Endothelial cell of umbilical vein (primary cell): ENCODE data around the gene PRPF8. TPM values are rescaled to one million over a fixed set of nuclear protein-coding genes. Genes with fewer than 3 reads are reported as not detected.

ENCODE experiments used
- BruUV-seq: library from RNA; stranded (reverse); fragments of 400-500 nt; replicated peaks from 2 replicates; lab custom pipeline; 2021; lab: Mats Ljungman, UMichigan
- CTCF ChIA-PET: fragments of 300-600, 350-600 bp; sonication (Branson Sonifier 250); formaldehyde crosslinking; loops from one replicate; lab custom pipeline; 2021; ENCODE audit warnings: antibody characterized with exemption, inconsistent platforms; lab: Charles Lee
- POLR2A ChIA-PET: fragments of 300-600, 350-600 bp; sonication (Branson Sonifier 250); formaldehyde crosslinking; loops from one replicate; lab custom pipeline; 2021; ENCODE audit warnings: antibody characterized with exemption, inconsistent platforms; lab: Charles Lee
- DNase-seq: peaks from one replicate; pipeline ENCODE4 v3.0.0-alpha.2; 2011; ENCODE audit warnings: low read depth, low spot score
- FAIRE-seq: peaks from 2 replicates; lab custom pipeline; 2011; peaks lifted over from hg19 to GRCh38; lab: Jason Lieb, UNC
- H2AFZ ChIP-seq: 2 replicates; pipeline ENCODE4 v1.6.0; 2012; ENCODE audit warnings: low read depth, low read length, control low read depth, inconsistent platforms
- H3K27ac ChIP-seq: 2 replicates; pipeline ENCODE4 v1.5.1; 2011; ENCODE audit warnings: low read depth, mild to moderate bottlenecking, control low read depth, low read length, moderate library complexity; ENCODE audit not compliant: insufficient read depth
- H3K27me3 ChIP-seq, 2 experiments: 2 replicates each; pipeline versions ENCODE4 v1.6.0 to v1.6.1; 2011; ENCODE audit warnings: low read length in 2 of 2, mixed read lengths in 1 of 2; ENCODE audit not compliant: control insufficient read depth in 2 of 2, insufficient read depth in 2 of 2
- H3K36me3 ChIP-seq, 2 experiments: 2 replicates in 1 of 2; 3 replicates in 1 of 2; pipeline ENCODE4 v1.5.1; 2011; ENCODE audit warnings: low read length in 2 of 2, mild to moderate bottlenecking in 1 of 2, moderate library complexity in 1 of 2; ENCODE audit not compliant: control insufficient read depth in 2 of 2, insufficient read depth in 2 of 2; ENCODE audit errors: extremely low read depth in 1 of 2
- H3K4me1 ChIP-seq: 3 replicates; pipeline ENCODE4 v1.5.1; 2011; ENCODE audit warnings: mild to moderate bottlenecking, low read length; ENCODE audit not compliant: control insufficient read depth, insufficient read depth; ENCODE audit errors: extremely low read depth
- H3K4me2 ChIP-seq: 2 replicates; pipeline ENCODE4 v1.6.1; 2011; ENCODE audit warnings: low read length, control low read depth, mixed read lengths; ENCODE audit not compliant: insufficient read depth
- H3K4me3 ChIP-seq, 3 experiments: fragments of 200-600 bp in 1 of 3; sonication (generic), shearing (Covaris generic) in 1 of 3; replicated peaks in 1 of 3; 2 replicates each; pipeline ENCODE4 v1.5.1; 2011 to 2016; ENCODE audit warnings: control low read depth in 3 of 3, low read length in 3 of 3, mild to moderate bottlenecking in 2 of 3, inconsistent platforms in 1 of 3, low read depth in 1 of 3, moderate library complexity in 1 of 3; ENCODE audit not compliant: insufficient read depth in 1 of 3
- H3K79me2 ChIP-seq: 2 replicates; pipeline ENCODE4 v1.6.0; 2012; ENCODE audit warnings: low read length, inconsistent platforms; ENCODE audit not compliant: control insufficient read depth, insufficient read depth
- H3K9ac ChIP-seq: replicated peaks from 2 replicates; pipeline ENCODE3; 2011; ENCODE audit warnings: low read length, control low read depth; ENCODE audit not compliant: insufficient read depth; ENCODE audit errors: extremely low read depth
- H3K9me1 ChIP-seq: replicated peaks from 3 replicates; pipeline ENCODE4 v1.6.0; 2011; ENCODE audit warnings: mild to moderate bottlenecking, low read length; ENCODE audit not compliant: control insufficient read depth, insufficient read depth; ENCODE audit errors: extremely low read depth
- H3K9me3 ChIP-seq: replicated peaks from 2 replicates; pipeline ENCODE4 v1.5.1; 2012; ENCODE audit warnings: low read length, inconsistent platforms; ENCODE audit not compliant: control insufficient read depth, insufficient read depth
- H4K20me1 ChIP-seq: replicated peaks from 2 replicates; pipeline ENCODE3; 2011; ENCODE audit warnings: mild to moderate bottlenecking, low read length; ENCODE audit not compliant: control insufficient read depth, insufficient read depth; ENCODE audit errors: extremely low read depth
- CTCF ChIP-seq, 2 donors: IDR thresholded peaks; 1 replicate in 1 of 2; 2 replicates in 1 of 2; pipeline ENCODE4 v1.5.1; 2011; ENCODE audit warnings: low read length in 2 of 2, mild to moderate bottlenecking in 2 of 2, moderate library complexity in 2 of 2, control low read depth in 1 of 2, inconsistent platforms in 1 of 2, low read depth in 1 of 2; ENCODE audit not compliant: insufficient read depth in 1 of 2; ENCODE audit errors: extremely low read depth in 1 of 2
- EZH2 ChIP-seq: IDR thresholded peaks from 2 replicates; pipeline ENCODE4 v1.6.1; 2012; ENCODE audit warnings: borderline replicate concordance, low read depth, mild to moderate bottlenecking, moderate library complexity, low read length, inconsistent platforms; ENCODE audit not compliant: severe bottlenecking
- FOS ChIP-seq: IDR thresholded peaks from 2 replicates; pipeline ENCODE4 v1.6.1; 2011; ENCODE audit warnings: mild to moderate bottlenecking, low read length, moderate library complexity, borderline replicate concordance; ENCODE audit not compliant: insufficient read depth
- GATA2 ChIP-seq: IDR thresholded peaks from 2 replicates; pipeline ENCODE4 v1.7.0; 2011; ENCODE audit warnings: low read depth, mild to moderate bottlenecking, moderate library complexity, mixed read lengths, low read length; ENCODE audit not compliant: insufficient read length, insufficient read depth
- MYC ChIP-seq: IDR thresholded peaks from one replicate; pipeline ENCODE4 v1.6.1; 2011; ENCODE audit warnings: mild to moderate bottlenecking, low read depth, low read length
- POLR2A ChIP-seq: IDR thresholded peaks from 2 replicates; pipeline ENCODE4 v1.6.1; 2012; ENCODE audit warnings: low read depth, mild to moderate bottlenecking, control low read depth, low read length
- POLR2AphosphoS5 ChIP-seq: IDR thresholded peaks from 2 replicates; pipeline ENCODE4 v1.6.1; 2012; ENCODE audit warnings: low read depth, mild to moderate bottlenecking, control low read depth, low read length, moderate library complexity; ENCODE audit not compliant: insufficient read depth
- dilution Hi-C: fragments of 300-500 bp; cut with MboI; formaldehyde crosslinking; loops from one replicate; pipeline ENCODE4 v1.15.0; 2019; ENCODE audit warnings: low sequenced_read_pairs; ENCODE audit not compliant: extremely low pct_ligation_motif_present
- intact Hi-C: fragments of 100-400 bp; cut with micrococcal nuclease; formaldehyde crosslinking; loops from one replicate; pipeline ENCODE4 v1.10.0; 2022
- polyA plus RNA-seq, 4 experiments: library from polyadenylated mRNA; depleted of rRNA in 3 of 4; stranded (reverse) in 3 of 4; unstranded in 1 of 4; fragments of >200 nt; gene quantifications; 2 replicates each; pipeline versions ENCODE4 v1.2.1 to v1.2.3, GENCODE V29; 2011 to 2012; ENCODE audit warnings: missing spikeins in 1 of 4
- total RNA-seq: library from RNA; stranded (reverse); gene quantifications from 2 replicates; pipeline ENCODE4 v1.2.3, GENCODE V29; 2021
- TF ChIP-seq, protein P1 (sequence below): IDR thresholded peaks from 2 replicates; pipeline ENCODE4 v1.6.1; 2011; ENCODE audit not compliant: insufficient read depth, insufficient read length

Gene PRPF8
- total and polyA plus RNA-seq, 2 donors (not counting 3 experiments of a cell fraction or from before 2014, with no cell fraction given), result 215 to 301 TPM

DNA sequence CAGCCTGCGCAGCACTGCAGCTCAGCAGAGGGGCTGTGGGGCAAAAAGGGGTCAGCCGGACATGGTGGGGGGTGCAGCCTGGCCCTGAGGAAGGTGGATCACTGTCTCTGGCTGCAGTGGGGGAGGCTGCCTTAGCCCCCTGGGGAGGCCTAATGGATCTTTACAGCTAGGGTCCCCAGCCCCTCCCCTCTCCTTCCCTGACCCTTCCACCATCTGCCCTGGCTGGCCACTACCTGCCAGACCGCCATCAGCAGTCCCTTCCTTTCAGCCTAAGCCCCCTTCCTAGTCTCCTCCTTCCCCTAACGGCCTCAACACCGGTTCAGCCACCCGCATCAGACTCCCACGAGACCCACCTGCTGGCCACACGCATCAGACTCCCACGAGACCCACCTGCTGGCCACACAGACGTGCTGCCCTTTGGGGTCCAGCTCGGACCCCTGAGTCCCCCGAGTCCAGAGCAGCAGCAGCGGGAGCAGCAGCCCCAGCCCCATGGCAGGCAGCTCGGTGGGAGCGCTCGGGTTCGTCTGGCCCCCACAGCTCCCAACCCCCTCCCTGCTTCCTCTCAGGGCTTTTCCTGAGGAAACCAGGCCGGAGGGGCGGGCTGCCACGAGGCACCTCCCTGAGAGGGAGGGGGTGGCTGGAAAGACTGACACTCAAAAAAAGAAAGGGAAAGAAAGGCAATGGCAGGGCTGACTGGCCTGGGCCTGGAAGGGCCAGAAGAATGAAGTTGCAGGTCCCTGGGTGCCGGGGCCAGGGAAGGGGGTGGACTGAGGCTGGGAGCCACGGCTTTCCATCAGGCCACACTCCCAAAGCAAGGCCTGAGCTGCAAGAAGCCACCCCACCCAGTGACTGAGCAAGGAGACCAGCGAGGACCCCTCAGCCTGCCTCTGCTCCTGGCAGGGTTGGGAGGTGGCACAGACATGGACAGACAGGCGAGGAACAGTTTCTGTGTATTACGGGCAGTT, 39.2 kb downstream of the PRPF8 start, which contains the start of gene SCARF1:
Gene SCARF1 (minus strand): TSS at position 526 of the 965 bp plus-strand sequence. CDS start 35 bp downstream, at position 491.
- Histone ChIP-seq H3K4me2 (peak within 1 kb of the TSS; percentile 53), H3K36me3 (peaks cover 2 to 3% of the 10 kb centered on the region in 2 experiments), H3K9me3 (no peaks in the 10 kb centered on the region), H2AFZ (peak within 1 kb of the TSS; percentile 16), H3K9ac (peak within 1 kb of the TSS; percentile 84), H3K27me3 (no peaks in the 10 kb centered on the region), H3K9me1 (no peaks in the 10 kb centered on the region), H3K4me3 (peak within 1 kb of the TSS; percentile 72 to 80 (median 78)), H3K4me1 (peaks cover 42% of the 10 kb centered on the region), H4K20me1 (no peaks in the 10 kb centered on the region), H3K27ac (peak within 1 kb of the TSS; percentile 72), H3K79me2 (peaks cover 14% of the 10 kb centered on the region)
- CTCF ChIA-PET, result interaction anchor here (0.8 to 7.7 kb wide), 10 partner anchors 16 to 386 kb away, joined by 3 to 218 read pairs (median 4); partner anchors contain the start of genes PITPNA, PRPF8 and SLC43A2
- intact Hi-C loops, result loop anchor here (1.0 kb wide), 1 partner anchor 17 kb away; the partner anchor contains the start of gene SLC43A2
- FAIRE-seq, result peak; percentile 94
- peak; percentile 88 for DNase-seq
- no peak for TF ChIP-seq GATA2
- peak; percentile 3 to 11 for TF ChIP-seq CTCF (IDR thresholded peaks at IDR 0.05; ENCODE audit: extremely low read depth in 1 of 2, insufficient read depth in 1 of 2, low read depth in 1 of 2, low read length in 2 of 2)
- TF ChIP-seq POLR2AphosphoS5, result peak; percentile 93
- no peak for TF ChIP-seq EZH2
- TF ChIP-seq, protein P1, sequence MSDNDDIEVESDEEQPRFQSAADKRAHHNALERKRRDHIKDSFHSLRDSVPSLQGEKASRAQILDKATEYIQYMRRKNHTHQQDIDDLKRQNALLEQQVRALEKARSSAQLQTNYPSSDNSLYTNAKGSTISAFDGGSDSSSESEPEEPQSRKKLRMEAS, result peak; percentile 36
- TF ChIP-seq FOS, result no peak
- TF ChIP-seq POLR2A, result peak; percentile 91
- TF ChIP-seq MYC, result no peak
- no TSS peak for BruUV-seq
- POLR2A ChIA-PET, result interaction anchor here (1.3 kb wide), 1 partner anchor 71 kb away, joined by 4 read pairs; no protein-coding TSS in a partner anchor
- dilution Hi-C loops, result no loop called here
